ENCODE results near the gene NPHP4. TPM values are rescaled to one million over a fixed set of nuclear protein-coding genes. Genes with fewer than 3 reads are reported as not detected.

The NPHP4 gene
- polyA plus RNA-seq, 3 donors from 2014 or later = 0.59 to 1.4 (median 1.00) TPM

DNA sequence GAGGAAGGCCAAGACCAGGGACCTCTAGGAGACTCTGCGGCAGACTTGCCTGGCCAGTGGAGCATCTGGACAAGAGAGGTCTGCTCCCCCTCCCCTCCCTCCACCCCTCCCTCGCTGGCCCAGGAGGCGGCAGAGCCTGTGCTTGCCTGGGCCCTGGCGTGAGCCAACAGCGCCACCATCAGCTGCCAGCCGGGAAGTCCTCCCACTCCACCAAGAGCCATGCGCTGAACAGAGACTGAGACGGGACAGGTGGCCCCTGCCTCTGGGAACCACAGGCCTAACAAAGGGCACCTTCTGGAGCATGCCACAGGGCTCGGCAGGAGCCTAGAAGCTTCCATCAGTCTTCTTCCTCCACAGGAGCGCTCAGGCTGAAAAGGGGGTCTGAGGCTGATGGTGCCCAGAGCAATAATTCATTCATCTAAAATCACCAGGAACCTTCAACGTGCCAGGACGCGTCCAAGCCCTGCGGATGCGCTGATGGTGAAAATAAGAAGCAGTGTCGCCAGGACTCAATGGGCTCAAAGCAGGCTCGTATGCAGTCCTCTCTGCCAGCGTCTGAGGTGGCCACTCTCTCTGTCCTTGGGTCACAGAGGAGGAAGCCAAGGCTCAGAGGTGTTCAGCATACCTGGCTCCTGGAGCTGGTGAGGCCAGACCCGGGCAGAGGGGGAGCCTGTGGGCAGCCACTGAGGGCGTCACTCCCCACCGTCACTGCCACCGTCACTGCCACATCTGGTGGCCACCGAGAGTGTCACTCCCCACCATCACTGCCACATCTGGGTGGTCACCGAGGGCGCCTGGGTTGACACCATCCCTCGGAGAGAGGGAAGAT lies 161.2 kb downstream of the NPHP4 start:
- no peaks in the 10 kb centered on the region for H3K9me3 Mint-ChIP-seq

DNA sequence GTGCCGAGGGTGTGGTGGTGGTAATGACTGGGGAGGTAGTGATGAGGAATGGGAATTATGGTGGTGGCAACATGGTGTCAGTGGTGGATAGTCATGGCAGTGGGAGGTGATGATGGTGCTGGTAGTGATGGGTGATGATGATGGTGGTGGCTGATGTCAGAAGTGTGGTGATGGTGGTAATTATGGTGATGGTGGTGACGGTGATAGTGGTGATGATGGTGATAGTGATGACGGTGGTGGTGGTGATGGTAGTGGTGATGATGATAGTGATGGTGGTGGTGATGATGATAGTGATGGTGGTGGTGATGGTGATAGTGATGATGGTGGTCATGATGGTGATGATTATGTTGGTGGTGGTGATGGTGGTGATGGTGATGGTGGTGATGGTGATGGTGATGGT lies 162.8 kb downstream of the NPHP4 start:
- H3K36me3 Mint-ChIP-seq = no peaks in the 10 kb centered on the region
- peaks cover 0 to 7% (median 3%) of the 10 kb centered on the region in 3 donors for H3K27me3 Mint-ChIP-seq (ENCODE audit: low read depth in 3 of 3)
- no peak overlapping the region for H3K27ac Mint-ChIP-seq
- no peaks in the 10 kb centered on the region for H3K9me3 Mint-ChIP-seq
- no peak for DNase-seq
- H3K4me3 Mint-ChIP-seq = no peak overlapping the region
- H3K4me1 Mint-ChIP-seq = no peaks in the 10 kb centered on the region

More for the DNA sequence above, 161.2 kb downstream of the NPHP4 start:
- Mint-ChIP-seq H3K4me3 (no peak overlapping the region), H3K27ac (no peak overlapping the region), H3K4me1 (no peaks in the 10 kb centered on the region), H3K36me3 (no peaks in the 10 kb centered on the region), H3K27me3 (ENCODE audit: low read depth in 3 of 3) (peaks cover 0 to 4% (median 3%) of the 10 kb centered on the region in 3 donors)
- no peak for DNase-seq

GRCh38 chr1:5828308-5828935 lies 163.8 kb downstream of the NPHP4 start:
- no peak overlapping the region for H3K27ac Mint-ChIP-seq
- no peak overlapping the region for H3K4me3 Mint-ChIP-seq
- peaks cover 0 to 7% (median 3%) of the 10 kb centered on the region in 3 donors for H3K27me3 Mint-ChIP-seq (ENCODE audit: low read depth in 3 of 3)
- no peaks in the 10 kb centered on the region for H3K4me1 Mint-ChIP-seq
- H3K9me3 Mint-ChIP-seq = no peaks in the 10 kb centered on the region
- no peaks in the 10 kb centered on the region for H3K36me3 Mint-ChIP-seq
- no peak for DNase-seq

DNA sequence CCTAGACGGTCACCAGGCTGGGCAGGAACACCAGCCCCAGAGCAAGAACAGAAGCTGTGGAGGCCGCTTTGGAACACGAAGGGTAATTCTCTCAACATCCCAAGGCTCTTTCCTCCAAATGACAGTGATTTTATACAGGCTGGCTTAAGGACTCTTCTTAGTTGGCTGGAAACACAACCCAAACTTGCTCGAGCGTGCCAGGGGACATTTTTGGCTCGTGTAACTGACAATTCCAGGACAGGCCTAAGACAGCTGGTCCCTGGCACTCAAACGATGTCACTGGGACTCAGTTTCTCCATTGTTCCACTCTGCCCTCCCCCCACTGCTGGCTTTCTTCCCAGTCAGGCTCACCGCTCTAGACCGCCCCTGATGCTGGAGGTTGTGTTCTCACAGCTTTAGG lies 164.7 kb downstream of the NPHP4 start:
- H3K36me3 Mint-ChIP-seq = no peaks in the 10 kb centered on the region
- H3K4me1 Mint-ChIP-seq = no peaks in the 10 kb centered on the region
- H3K27me3 Mint-ChIP-seq (ENCODE audit: low read depth in 3 of 3) = peaks cover 3 to 9% (median 3%) of the 10 kb centered on the region in 3 donors
- no peak overlapping the region for H3K4me3 Mint-ChIP-seq
- no peak for DNase-seq
- no peak overlapping the region for H3K27ac Mint-ChIP-seq
- no peaks in the 10 kb centered on the region for H3K9me3 Mint-ChIP-seq

DNA sequence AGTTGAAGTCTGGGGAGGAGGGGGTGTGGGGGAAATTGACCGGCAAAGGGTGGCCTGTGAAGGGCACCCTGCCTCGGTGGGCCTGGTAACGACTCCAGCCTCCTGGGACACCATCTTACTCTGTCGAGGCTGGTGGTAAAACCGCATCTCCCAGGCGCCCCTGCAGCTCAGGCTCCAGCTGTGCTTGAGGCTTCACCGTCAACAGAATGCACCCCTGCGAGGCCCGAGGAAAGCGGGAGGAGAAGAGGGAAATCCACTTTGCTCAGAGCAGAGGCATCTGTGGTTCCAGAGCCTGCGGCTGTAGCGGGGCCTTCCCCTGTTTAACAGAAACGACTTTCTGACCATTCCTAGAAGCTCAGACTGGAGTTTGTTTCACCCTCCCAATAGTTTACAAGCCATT lies 165.6 kb downstream of the NPHP4 start:
- no peak overlapping the region for H3K4me3 Mint-ChIP-seq

DNA sequence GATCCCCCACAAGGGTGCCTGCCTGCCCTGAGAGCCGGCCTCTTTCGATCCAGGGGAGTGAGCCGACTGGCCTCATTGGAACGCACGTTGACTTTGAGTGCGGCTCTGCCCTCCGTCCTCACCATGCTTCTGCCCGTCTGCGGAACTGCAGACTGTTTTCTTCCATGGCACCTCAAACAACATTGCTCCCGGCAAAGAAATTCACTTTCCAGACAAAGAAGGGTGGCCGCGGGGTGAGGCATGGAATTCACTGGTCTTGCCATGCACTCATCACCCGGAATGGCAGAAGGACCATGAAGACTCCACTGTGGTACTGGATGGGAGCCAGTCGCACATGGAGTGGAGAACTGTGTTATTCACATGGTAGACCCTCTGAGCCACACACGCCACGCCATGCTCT lies 169.5 kb downstream of the NPHP4 start:
- no peak for DNase-seq
- Mint-ChIP-seq H3K4me3 (no peak overlapping the region), H3K4me1 (no peaks in the 10 kb centered on the region), H3K27me3 (ENCODE audit: low read depth in 3 of 3) (peaks cover 1 to 9% (median 3%) of the 10 kb centered on the region in 3 donors), H3K27ac (no peak overlapping the region), H3K36me3 (no peaks in the 10 kb centered on the region), H3K9me3 (peaks cover 0 to 4% (median 0%) of the 10 kb centered on the region in 6 donors)

More for the DNA sequence above, 165.6 kb downstream of the NPHP4 start:
- DNase-seq = no peak
- Mint-ChIP-seq H3K27ac (no peak overlapping the region), H3K9me3 (no peaks in the 10 kb centered on the region), H3K27me3 (ENCODE audit: low read depth in 3 of 3) (peaks cover 3 to 9% (median 3%) of the 10 kb centered on the region in 3 donors), H3K4me1 (no peaks in the 10 kb centered on the region), H3K36me3 (no peaks in the 10 kb centered on the region)

- Mint-ChIP-seq H3K27ac (no peak overlapping the region), H3K9me3 (peaks cover 0 to 4% (median 0%) of the 10 kb centered on the region in 6 donors), H3K27me3 (ENCODE audit: low read depth in 3 of 3) (peaks cover 1 to 11% (median 3%) of the 10 kb centered on the region in 3 donors), H3K4me1 (no peaks in the 10 kb centered on the region), H3K36me3 (no peaks in the 10 kb centered on the region), H3K4me3 (no peak overlapping the region)
- no peak for DNase-seq
These were observed 170.0 kb downstream of the NPHP4 start for GRCh38 chr1:5822266-5822665.

- H3K9me3 Mint-ChIP-seq = peaks cover 0 to 4% (median 0%) of the 10 kb centered on the region in 6 donors
- no peak overlapping the region for H3K27ac Mint-ChIP-seq
- no peaks in the 10 kb centered on the region for H3K4me1 Mint-ChIP-seq
- H3K4me3 Mint-ChIP-seq = no peak overlapping the region
- H3K27me3 Mint-ChIP-seq (ENCODE audit: low read depth in 3 of 3) = peaks cover 1 to 10% (median 3%) of the 10 kb centered on the region in 3 donors
- DNase-seq = no peak
- no peaks in the 10 kb centered on the region for H3K36me3 Mint-ChIP-seq
These were observed 170.6 kb downstream of the NPHP4 start for GRCh38 chr1:5821540-5822176.

DNA sequence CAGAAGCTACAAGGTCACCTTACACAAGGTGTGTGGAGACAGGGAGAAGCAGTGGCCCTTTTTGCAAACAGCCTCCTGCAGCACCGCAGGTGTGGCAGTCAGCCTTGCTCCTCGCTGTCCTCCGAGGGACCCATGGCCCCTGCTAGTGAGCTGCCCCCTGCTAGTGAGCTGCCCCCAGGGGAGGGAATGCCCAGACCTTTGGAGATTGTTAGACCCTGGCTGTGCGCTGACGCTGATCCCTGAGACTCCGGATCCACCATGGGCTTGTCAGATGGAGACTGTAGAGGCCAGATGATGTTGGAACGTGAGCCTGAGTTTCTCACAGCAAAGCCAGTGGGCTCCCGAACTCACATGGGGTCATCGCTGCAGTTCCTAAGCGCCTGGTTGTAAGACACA lies 172.2 kb downstream of the NPHP4 start:
- Mint-ChIP-seq H3K27ac (no peak overlapping the region), H3K36me3 (no peaks in the 10 kb centered on the region), H3K9me3 (peaks cover 0 to 4% (median 0%) of the 10 kb centered on the region in 6 donors), H3K4me3 (no peak overlapping the region), H3K4me1 (no peaks in the 10 kb centered on the region), H3K27me3 (ENCODE audit: low read depth in 3 of 3) (peaks cover 0 to 7% (median 5%) of the 10 kb centered on the region in 3 donors)
- no peak for DNase-seq

DNA sequence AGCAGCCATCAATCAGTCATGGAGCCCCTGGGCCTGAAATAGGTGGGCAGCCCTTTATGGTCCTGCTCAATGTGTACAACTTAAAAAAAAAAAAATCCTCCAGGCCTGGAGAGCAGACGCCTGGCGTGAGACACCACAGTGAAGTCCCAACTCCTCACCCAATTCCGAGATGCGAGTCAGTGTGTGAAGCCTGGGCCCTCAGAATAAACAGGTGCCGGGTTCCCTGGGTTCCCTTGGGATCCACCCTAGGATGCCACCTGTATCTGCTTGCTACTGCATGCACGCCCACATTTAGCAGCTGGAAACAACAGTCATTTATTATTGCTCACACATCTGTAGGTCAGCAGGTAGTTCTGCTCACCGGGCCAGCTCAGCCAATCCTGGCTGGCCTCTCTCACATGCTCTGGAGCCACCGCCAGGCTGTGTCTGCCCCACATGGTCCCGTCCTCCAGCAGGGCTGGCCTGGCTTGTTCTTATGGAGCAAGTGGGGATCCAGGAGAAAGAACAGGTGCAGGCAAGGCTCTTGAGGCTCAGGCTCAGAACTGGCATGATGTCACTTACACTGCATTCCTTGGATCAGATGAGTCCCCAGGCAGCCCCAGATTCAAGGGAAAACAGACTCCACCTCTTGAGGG lies 172.7 kb downstream of the NPHP4 start:
- H3K27me3 Mint-ChIP-seq (ENCODE audit: low read depth in 3 of 3) = peaks cover 0 to 5% (median 5%) of the 10 kb centered on the region in 3 donors
- no peak overlapping the region for H3K27ac Mint-ChIP-seq
- no peak for DNase-seq
- H3K36me3 Mint-ChIP-seq = no peaks in the 10 kb centered on the region
- no peak overlapping the region for H3K4me3 Mint-ChIP-seq
- H3K9me3 Mint-ChIP-seq = peaks cover 0 to 4% (median 0%) of the 10 kb centered on the region in 6 donors
- H3K4me1 Mint-ChIP-seq = no peaks in the 10 kb centered on the region

- Mint-ChIP-seq H3K36me3 (no peaks in the 10 kb centered on the region), H3K4me1 (no peaks in the 10 kb centered on the region), H3K4me3 (no peak overlapping the region), H3K27me3 (ENCODE audit: low read depth in 3 of 3) (peaks cover 0 to 5% (median 5%) of the 10 kb centered on the region in 3 donors), H3K9me3 (peaks cover 0 to 4% (median 0%) of the 10 kb centered on the region in 6 donors), H3K27ac (no peak overlapping the region)
- no peak for DNase-seq
These were observed 173.5 kb downstream of the NPHP4 start for GRCh38 chr1:5818755-5819154.

- H3K27me3 Mint-ChIP-seq (ENCODE audit: low read depth in 3 of 3) = peaks cover 0 to 16% (median 4%) of the 10 kb centered on the region in 3 donors
- peaks cover 0 to 4% (median 0%) of the 10 kb centered on the region in 6 donors for H3K9me3 Mint-ChIP-seq
- H3K4me3 Mint-ChIP-seq = no peak overlapping the region
- no peaks in the 10 kb centered on the region for H3K36me3 Mint-ChIP-seq
- no peaks in the 10 kb centered on the region for H3K4me1 Mint-ChIP-seq
- H3K27ac Mint-ChIP-seq = no peak overlapping the region
- DNase-seq = no peak
These were observed 176.5 kb downstream of the NPHP4 start for GRCh38 chr1:5815716-5816115.

DNA sequence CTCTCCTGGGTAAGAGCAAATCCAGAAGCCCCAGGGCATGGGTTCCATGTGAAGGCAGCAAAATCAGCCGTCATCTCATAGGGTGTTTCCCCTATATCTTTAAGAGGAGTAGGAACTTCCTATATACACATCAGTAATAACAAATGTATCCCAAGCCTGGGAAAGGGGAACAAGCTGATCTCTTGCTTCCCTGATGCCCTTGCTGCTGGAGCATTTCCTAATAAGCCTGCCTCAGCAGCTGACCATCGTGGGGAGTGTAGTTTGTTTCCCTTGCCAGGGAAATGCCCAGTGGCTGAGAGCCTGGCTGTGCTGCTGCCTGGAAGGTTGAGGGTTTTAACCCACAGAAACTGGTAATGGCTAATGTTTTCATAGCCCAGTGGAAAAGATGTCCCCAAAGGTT lies 177.0 kb downstream of the NPHP4 start:
- Mint-ChIP-seq H3K27me3 (ENCODE audit: low read depth in 3 of 3) (peaks cover 0 to 16% (median 4%) of the 10 kb centered on the region in 3 donors), H3K4me1 (no peaks in the 10 kb centered on the region), H3K9me3 (peaks cover 0 to 4% (median 0%) of the 10 kb centered on the region in 6 donors), H3K4me3 (no peak overlapping the region), H3K36me3 (no peaks in the 10 kb centered on the region), H3K27ac (no peak overlapping the region)
- DNase-seq = no peak

Data from immature natural killer cell (primary cell).